Neural cell (in vitro differentiated cells): ENCODE data around the gene UROC1.

ENCODE experiments used
- EP300 ChIP-seq: fragments of 450-650 bp; conservative IDR thresholded peaks from 2 replicates; pipeline ENCODE4 v1.6.1; 2014; ENCODE audit warnings: antibody characterized with exemption, mild to moderate bottlenecking, moderate library complexity; ENCODE audit not compliant: poor library complexity, severe bottlenecking
- EZH2 ChIP-seq: fragments of 200-600, 300-800 bp; shearing (Covaris generic), sonication (generic); IDR thresholded peaks from 2 replicates; pipeline ENCODE4 v1.6.1; 2014; ENCODE audit warnings: antibody characterized with exemption, low read length, borderline replicate concordance, mild to moderate bottlenecking; ENCODE audit not compliant: insufficient read depth, poor library complexity, severe bottlenecking
- MXI1 ChIP-seq: fragments of 450-650 bp; conservative IDR thresholded peaks from 2 replicates; pipeline ENCODE4 v1.6.1; 2014; ENCODE audit warnings: antibody characterized with exemption, mild to moderate bottlenecking; ENCODE audit not compliant: poor library complexity, severe bottlenecking
- SMC3 ChIP-seq: fragments of 450-650 bp; conservative IDR thresholded peaks from 2 replicates; pipeline ENCODE4 v1.6.1; 2014; ENCODE audit warnings: antibody characterized with exemption, mild to moderate bottlenecking, moderate library complexity; ENCODE audit not compliant: poor library complexity
- TF ChIP-seq, protein P1 (sequence below): fragments of 450-650 bp; IDR thresholded peaks from 2 replicates; pipeline ENCODE4 v1.5.1; 2014; ENCODE audit warnings: antibody characterized with exemption, mild to moderate bottlenecking, moderate library complexity; ENCODE audit not compliant: poor library complexity, severe bottlenecking

- no peak for TF ChIP-seq EZH2
- no peak for TF ChIP-seq SMC3
- no peak for TF ChIP-seq EP300
- TF ChIP-seq, protein P1, sequence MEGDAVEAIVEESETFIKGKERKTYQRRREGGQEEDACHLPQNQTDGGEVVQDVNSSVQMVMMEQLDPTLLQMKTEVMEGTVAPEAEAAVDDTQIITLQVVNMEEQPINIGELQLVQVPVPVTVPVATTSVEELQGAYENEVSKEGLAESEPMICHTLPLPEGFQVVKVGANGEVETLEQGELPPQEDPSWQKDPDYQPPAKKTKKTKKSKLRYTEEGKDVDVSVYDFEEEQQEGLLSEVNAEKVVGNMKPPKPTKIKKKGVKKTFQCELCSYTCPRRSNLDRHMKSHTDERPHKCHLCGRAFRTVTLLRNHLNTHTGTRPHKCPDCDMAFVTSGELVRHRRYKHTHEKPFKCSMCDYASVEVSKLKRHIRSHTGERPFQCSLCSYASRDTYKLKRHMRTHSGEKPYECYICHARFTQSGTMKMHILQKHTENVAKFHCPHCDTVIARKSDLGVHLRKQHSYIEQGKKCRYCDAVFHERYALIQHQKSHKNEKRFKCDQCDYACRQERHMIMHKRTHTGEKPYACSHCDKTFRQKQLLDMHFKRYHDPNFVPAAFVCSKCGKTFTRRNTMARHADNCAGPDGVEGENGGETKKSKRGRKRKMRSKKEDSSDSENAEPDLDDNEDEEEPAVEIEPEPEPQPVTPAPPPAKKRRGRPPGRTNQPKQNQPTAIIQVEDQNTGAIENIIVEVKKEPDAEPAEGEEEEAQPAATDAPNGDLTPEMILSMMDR = no peak
- no peak for TF ChIP-seq MXI1
Measured at GRCh38 chr3:126488886-126489569, 28.5 kb downstream of the UROC1 start.
